Adrenal gland (tissue), 5 donors: ENCODE results near the gene MYH9.

Experiments used
- CTCF ChIP-seq, 6 experiments: fragments of 450-650 bp in 4 of 6; fragments of 200-600 bp in 2 of 6; sonication (generic) in 1 of 6; IDR thresholded peaks; 1 replicate in 5 of 6; 2 replicates in 1 of 6; pipeline versions ENCODE4 v1.5.1 to v1.8.0; 2016 to 2021; ENCODE audit warnings: antibody characterized with exemption in 6 of 6, mild to moderate bottlenecking in 2 of 6, moderate library complexity in 1 of 6
- POLR2A ChIP-seq, 2 donors: fragments of 450-650 bp; IDR thresholded peaks; one replicate each; pipeline ENCODE4 v1.6.1; 2017; ENCODE audit warnings: antibody characterized with exemption in 2 of 2, mild to moderate bottlenecking in 2 of 2, moderate library complexity in 1 of 2
- donor health status: DM: no; HTN: no; CAD: no.

DNA sequence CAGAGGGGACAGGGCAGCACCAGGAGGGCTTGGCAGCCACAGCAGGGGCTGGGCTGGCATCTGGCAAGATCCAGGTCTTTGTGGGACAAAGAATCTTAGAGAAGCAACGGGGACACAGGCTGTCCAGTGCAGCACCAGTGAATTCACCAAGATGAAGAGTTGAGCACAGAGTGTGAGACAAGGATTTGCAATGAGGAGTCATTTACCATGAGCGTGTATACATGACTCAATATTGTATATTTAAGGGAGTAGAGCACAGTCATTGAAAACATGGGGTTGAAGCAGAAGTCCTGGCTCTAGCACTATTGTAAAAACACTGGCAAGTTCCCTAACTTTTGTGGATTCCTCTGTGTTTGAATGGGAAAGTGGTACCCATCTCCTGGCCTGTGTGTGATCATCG, 131.3 kb downstream of the MYH9 start:
- TF ChIP-seq CTCF (IDR thresholded peaks at IDR 0.05), result no peak
- TF ChIP-seq POLR2A (IDR thresholded peaks at IDR 0.05), result no peak
